IMR-90 (cell line): ENCODE measurements around the gene PPFIBP2.

Experiments
- BHLHE40 ChIP-seq: fragments of 150-350 bp; IDR thresholded peaks from 2 replicates; pipeline ENCODE4 v1.6.1; 2016; ENCODE audit warnings: mild to moderate bottlenecking, low read depth, low read length
- CEBPB ChIP-seq: IDR thresholded peaks from 2 replicates; pipeline ENCODE4 v1.6.1; 2012; ENCODE audit warnings: low read depth, low read length, improper control_type of control experiment
- CHD1 ChIP-seq: IDR thresholded peaks from 2 replicates; pipeline ENCODE4 v1.6.1; 2012; ENCODE audit warnings: low read depth, low read length, improper control_type of control experiment
- MAFK ChIP-seq: IDR thresholded peaks from 2 replicates; pipeline ENCODE4 v1.6.1; 2012; ENCODE audit warnings: low read depth, low read length, improper control_type of control experiment
- MAZ ChIP-seq: IDR thresholded peaks from 2 replicates; pipeline ENCODE4 v1.6.1; 2012; ENCODE audit warnings: low read depth, mild to moderate bottlenecking, low read length, improper control_type of control experiment, moderate library complexity, borderline replicate concordance
- MXI1 ChIP-seq: IDR thresholded peaks from 2 replicates; pipeline ENCODE4 v1.6.1; 2012; ENCODE audit warnings: low read depth, mild to moderate bottlenecking, low read length, moderate library complexity, borderline replicate concordance
- POLR2A ChIP-seq: IDR thresholded peaks from 2 replicates; pipeline ENCODE4 v1.6.1; 2012; ENCODE audit warnings: mild to moderate bottlenecking, low read depth, low read length
- RAD21 ChIP-seq: IDR thresholded peaks from 2 replicates; pipeline ENCODE4 v1.6.1; 2012; ENCODE audit warnings: low read length, improper control_type of control experiment
- SMC3 ChIP-seq: fragments of 150-350 bp; IDR thresholded peaks from 2 replicates; pipeline ENCODE4 v1.6.1; 2016; ENCODE audit warnings: low read depth, mild to moderate bottlenecking, antibody characterized with exemption, low read length, moderate library complexity
- USF2 ChIP-seq: fragments of 150-350 bp; IDR thresholded peaks from 2 replicates; pipeline ENCODE4 v1.6.1; 2017; ENCODE audit warnings: mild to moderate bottlenecking, antibody characterized with exemption, low read length, low read depth
- TF ChIP-seq, protein P1 (sequence below): conservative IDR thresholded peaks from 2 replicates; pipeline ENCODE4 v1.5.1; 2012; ENCODE audit warnings: mild to moderate bottlenecking, low read depth, low read length, improper control_type of control experiment
- TF ChIP-seq, protein P2 (sequence below): fragments of 150-350 bp; IDR thresholded peaks from 2 replicates; pipeline ENCODE4 v1.6.1; 2016; ENCODE audit warnings: low read depth, mild to moderate bottlenecking, low read length, moderate library complexity, borderline replicate concordance

- no peak for TF ChIP-seq MXI1
- no peak for TF ChIP-seq POLR2A
- no peak for TF ChIP-seq MAFK
- TF ChIP-seq, protein P1, sequence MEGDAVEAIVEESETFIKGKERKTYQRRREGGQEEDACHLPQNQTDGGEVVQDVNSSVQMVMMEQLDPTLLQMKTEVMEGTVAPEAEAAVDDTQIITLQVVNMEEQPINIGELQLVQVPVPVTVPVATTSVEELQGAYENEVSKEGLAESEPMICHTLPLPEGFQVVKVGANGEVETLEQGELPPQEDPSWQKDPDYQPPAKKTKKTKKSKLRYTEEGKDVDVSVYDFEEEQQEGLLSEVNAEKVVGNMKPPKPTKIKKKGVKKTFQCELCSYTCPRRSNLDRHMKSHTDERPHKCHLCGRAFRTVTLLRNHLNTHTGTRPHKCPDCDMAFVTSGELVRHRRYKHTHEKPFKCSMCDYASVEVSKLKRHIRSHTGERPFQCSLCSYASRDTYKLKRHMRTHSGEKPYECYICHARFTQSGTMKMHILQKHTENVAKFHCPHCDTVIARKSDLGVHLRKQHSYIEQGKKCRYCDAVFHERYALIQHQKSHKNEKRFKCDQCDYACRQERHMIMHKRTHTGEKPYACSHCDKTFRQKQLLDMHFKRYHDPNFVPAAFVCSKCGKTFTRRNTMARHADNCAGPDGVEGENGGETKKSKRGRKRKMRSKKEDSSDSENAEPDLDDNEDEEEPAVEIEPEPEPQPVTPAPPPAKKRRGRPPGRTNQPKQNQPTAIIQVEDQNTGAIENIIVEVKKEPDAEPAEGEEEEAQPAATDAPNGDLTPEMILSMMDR: no peak
- TF ChIP-seq USF2: no peak
- TF ChIP-seq CEBPB: no peak
- no peak for TF ChIP-seq BHLHE40
- no peak for TF ChIP-seq SMC3
- TF ChIP-seq CHD1: no peak
- no peak for TF ChIP-seq MAZ
- no peak for TF ChIP-seq RAD21
- TF ChIP-seq, protein P2, sequence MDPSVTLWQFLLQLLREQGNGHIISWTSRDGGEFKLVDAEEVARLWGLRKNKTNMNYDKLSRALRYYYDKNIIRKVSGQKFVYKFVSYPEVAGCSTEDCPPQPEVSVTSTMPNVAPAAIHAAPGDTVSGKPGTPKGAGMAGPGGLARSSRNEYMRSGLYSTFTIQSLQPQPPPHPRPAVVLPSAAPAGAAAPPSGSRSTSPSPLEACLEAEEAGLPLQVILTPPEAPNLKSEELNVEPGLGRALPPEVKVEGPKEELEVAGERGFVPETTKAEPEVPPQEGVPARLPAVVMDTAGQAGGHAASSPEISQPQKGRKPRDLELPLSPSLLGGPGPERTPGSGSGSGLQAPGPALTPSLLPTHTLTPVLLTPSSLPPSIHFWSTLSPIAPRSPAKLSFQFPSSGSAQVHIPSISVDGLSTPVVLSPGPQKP: no peak
Observed at GRCh38 chr11:7559398-7560283, 45.8 kb downstream of the PPFIBP2 start.
